Liver (tissue), 3 donors: ENCODE data around the gene WEE2.

ENCODE experiments used
- CTCF ChIP-seq: fragments of 150-350 bp; IDR thresholded peaks from 2 replicates; pipeline ENCODE4 v1.5.1; 2017; ENCODE audit warnings: improper control_type of control experiment, low read depth, low read length; ENCODE audit not compliant: missing input control
- JUND ChIP-seq, 2 donors: IDR thresholded peaks; 2 replicates each; pipeline ENCODE4 v1.6.1; 2016; ENCODE audit warnings: antibody characterized with exemption in 2 of 2
- MAX ChIP-seq: IDR thresholded peaks from 2 replicates; pipeline ENCODE4 v1.6.1; 2016; ENCODE audit warnings: antibody characterized with exemption
- RAD21 ChIP-seq, 2 donors: IDR thresholded peaks; 2 replicates each; pipeline ENCODE4 v1.6.1; 2016; ENCODE audit warnings: antibody characterized with exemption in 2 of 2, mild to moderate bottlenecking in 2 of 2
- RXRA ChIP-seq, 2 donors: IDR thresholded peaks; 2 replicates each; pipeline ENCODE4 v1.6.1; 2017 to 2018; ENCODE audit warnings: antibody characterized with exemption in 2 of 2, mild to moderate bottlenecking in 1 of 2
- YY1 ChIP-seq: IDR thresholded peaks from 2 replicates; pipeline ENCODE4 v1.6.1; 2016; ENCODE audit warnings: antibody characterized with exemption, mild to moderate bottlenecking
- ZBTB33 ChIP-seq: IDR thresholded peaks from 2 replicates; pipeline ENCODE4 v1.6.1; 2016; ENCODE audit warnings: antibody characterized with exemption
- donor health status: healthy.
- donor health status: healthy.

- TF ChIP-seq CTCF (no peak), JUND (IDR thresholded peaks at IDR 0.05) (no peak), RAD21 (IDR thresholded peaks at IDR 0.05) (no peak), MAX (no peak), YY1 (no peak), RXRA (IDR thresholded peaks at IDR 0.05) (no peak), ZBTB33 (no peak)
These were observed at the start of gene WEE2 for GRCh38 chr7:141708351-141708750.
